Heart left ventricle (tissue), 13 donors: ENCODE measurements around the gene LCLAT1.

Source experiments
- CTCF ChIP-seq, 12 donors: fragments of 200-600 bp; sonication (generic) in 4 of 12; IDR thresholded peaks; one replicate each; pipeline versions ENCODE4 v1.5.0 to v1.8.0; 2018 to 2022; ENCODE audit warnings: antibody characterized with exemption in 12 of 12, mild to moderate bottlenecking in 5 of 12
- POLR2A ChIP-seq, 2 donors: fragments of 450-650 bp; IDR thresholded peaks; one replicate each; pipeline ENCODE4 v1.6.1; 2017; ENCODE audit warnings: antibody characterized with exemption in 2 of 2, mild to moderate bottlenecking in 2 of 2, moderate library complexity in 2 of 2
- donor health status: ischemic (EF 13 %, LVEDD 7.1; RV severe dilation, severe dysfunction).
- donor health status: DM: no; HTN: yes; CAD: no.
- donor health status: DM: no; HTN: no; CAD: no.
- donor health status: ischemic (EF 25% LVEDD 6.9; RV normal size, moderate dysfunction).
- donor health status: ischemic (EF 25% LVEDD 5.7; RV mildly dilated, moderate dysfunction).
- donor health status: ischemic (EF 35%, LVEDD 5.7; RV mildly dilated, moderate dysfunction).
- donor health status: nonischemic (EF 11% LVEDD 7.7; RV severe dilation, severe dysfunction).
- donor health status: DM: yes; HTN: yes; CAD: no.
- donor health status: PGD.
- donor health status: ischemic (EF 29% LVEDD 5.4; RV normal size, mild dysfunction).
- donor health status: nonischemic (EF 23%, LVEDD 6.1; RV moderate dilation, normal function).

GRCh38 chr2:30437809-30438548, 9.1 kb upstream of the LCLAT1 start:
- TF ChIP-seq CTCF (IDR thresholded peaks at IDR 0.05), result no peak
- TF ChIP-seq POLR2A (IDR thresholded peaks at IDR 0.05), result no peak
